ENCODE data around the gene CEP250.
"Not testable (repeated sequence)": the region's sequence is repeated elsewhere in the genome, so short reads cannot be mapped to it uniquely, and the experiment has no call there.

CEP250 gene

DNA sequence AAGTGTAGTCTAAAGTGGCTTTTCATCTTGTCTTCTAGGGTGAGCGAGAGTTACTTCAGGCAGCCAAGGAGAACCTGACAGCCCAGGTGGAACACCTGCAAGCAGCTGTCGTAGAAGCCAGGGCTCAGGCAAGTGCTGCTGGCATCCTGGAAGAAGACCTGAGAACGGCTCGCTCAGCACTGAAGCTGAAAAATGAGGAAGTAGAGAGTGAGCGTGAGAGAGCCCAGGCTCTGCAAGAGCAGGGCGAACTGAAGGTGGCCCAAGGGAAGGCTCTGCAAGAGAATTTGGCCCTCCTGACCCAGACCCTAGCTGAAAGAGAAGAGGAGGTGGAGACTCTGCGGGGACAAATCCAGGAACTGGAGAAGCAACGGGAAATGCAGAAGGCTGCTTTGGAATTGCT lies 47.0 kb downstream of the CEP250 start:
- DNase-seq = no peak

DNA sequence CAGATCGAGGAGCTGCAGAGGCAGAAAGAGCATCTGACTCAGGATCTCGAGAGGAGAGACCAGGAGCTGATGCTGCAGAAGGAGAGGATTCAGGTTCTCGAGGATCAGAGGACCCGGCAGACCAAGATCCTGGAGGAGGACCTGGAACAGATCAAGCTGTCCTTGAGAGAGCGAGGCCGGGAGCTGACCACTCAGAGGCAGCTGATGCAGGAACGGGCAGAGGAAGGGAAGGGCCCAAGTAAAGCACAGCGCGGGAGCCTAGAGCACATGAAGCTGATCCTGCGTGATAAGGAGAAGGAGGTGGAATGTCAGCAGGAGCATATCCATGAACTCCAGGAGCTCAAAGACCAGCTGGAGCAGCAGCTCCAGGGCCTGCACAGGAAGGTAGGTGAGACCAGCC lies 47.9 kb downstream of the CEP250 start:
- DNase-seq = no peak

DNA sequence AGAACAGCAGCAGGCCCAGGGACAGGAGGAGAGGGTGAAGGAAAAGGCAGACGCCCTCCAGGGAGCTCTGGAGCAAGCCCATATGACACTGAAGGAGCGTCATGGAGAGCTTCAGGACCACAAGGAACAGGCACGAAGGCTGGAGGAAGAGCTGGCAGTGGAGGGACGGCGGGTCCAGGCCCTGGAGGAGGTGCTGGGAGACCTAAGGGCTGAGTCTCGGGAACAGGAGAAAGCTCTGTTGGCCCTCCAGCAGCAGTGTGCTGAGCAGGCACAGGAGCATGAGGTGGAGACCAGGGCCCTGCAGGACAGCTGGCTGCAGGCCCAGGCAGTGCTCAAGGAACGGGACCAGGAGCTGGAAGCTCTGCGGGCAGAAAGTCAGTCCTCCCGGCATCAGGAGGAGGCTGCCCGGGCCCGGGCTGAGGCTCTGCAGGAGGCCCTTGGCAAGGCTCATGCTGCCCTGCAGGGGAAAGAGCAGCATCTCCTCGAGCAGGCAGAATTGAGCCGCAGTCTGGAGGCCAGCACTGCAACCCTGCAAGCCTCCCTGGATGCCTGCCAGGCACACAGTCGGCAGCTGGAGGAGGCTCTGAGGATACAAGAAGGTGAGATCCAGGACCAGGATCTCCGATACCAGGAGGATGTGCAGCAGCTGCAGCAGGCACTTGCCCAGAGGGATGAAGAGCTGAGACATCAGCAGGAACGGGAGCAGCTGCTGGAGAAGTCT lies 48.6 kb downstream of the CEP250 start:
- DNase-seq = no peak

DNA sequence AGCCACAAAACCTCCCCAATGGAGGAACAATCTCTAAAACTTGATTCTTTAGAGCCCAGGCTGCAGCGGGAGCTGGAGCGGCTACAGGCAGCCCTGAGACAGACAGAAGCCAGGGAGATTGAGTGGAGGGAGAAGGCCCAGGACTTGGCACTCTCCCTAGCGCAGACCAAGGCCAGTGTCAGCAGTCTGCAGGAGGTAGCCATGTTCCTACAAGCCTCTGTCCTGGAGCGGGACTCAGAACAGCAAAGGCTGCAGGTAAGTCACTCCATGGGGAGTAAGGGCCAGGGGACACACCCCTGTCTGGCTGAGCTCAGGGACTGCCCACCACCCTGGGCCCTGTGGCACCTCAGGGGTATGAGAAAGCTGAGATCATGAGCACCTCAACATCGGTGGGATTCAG lies 49.4 kb downstream of the CEP250 start:
- no peak for DNase-seq

DNA sequence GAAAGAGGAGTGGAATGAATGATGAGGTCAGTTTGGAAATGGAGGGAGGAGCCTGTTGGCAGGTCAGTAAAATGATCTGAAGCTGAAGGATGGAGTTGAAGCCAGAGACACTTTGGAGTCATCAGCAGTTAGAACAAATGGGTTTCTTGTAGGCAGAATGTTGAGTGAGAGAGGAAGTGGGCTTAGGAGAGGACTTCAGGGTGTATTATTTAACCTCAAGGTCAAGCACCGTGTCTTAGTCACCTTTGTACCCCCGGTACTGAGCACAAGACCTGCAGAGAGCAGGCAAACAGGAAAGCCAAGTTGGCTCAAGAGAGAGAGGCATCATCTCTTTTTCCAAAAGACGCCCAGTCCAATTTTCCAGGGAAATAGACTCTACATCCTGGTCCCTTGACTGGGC lies 50.8 kb downstream of the CEP250 start:
- DNase-seq = no peak

DNA sequence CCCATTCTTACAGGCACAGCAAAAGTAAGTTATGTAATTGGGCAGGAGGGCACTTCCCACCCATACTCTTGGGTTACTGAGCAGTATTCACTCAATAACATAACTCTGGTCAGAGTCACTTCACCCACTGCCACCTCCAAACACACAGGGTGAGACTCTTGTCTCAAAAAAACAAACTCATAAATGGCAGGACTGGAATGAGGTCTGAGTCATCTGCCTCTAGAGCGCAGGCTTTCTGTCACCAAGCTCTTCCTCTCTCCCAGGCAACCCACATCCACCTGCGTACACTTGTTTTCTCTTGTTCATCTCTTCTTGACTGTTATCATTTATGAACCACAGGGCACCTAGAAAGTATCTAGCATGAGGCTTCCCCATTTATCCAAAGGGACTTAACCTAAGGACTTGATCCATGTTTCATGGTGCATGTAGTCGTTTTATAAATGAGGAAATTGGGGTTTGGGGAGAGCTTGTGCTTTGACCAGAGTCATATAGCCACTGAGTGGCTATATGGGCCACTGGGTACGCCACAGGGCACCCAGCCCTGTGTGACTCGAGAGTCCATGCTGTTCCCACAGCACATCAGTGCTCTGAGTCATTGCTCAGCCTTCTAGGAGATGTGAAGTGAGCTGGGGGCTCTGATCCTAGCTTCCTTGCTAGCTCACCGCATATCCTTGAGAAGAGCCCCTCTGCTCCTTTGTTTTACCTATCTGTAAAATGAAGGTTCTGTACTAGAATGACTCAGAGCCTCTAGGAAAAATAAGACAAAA lies 51.7 kb downstream of the CEP250 start:
- no peak for DNase-seq

DNA sequence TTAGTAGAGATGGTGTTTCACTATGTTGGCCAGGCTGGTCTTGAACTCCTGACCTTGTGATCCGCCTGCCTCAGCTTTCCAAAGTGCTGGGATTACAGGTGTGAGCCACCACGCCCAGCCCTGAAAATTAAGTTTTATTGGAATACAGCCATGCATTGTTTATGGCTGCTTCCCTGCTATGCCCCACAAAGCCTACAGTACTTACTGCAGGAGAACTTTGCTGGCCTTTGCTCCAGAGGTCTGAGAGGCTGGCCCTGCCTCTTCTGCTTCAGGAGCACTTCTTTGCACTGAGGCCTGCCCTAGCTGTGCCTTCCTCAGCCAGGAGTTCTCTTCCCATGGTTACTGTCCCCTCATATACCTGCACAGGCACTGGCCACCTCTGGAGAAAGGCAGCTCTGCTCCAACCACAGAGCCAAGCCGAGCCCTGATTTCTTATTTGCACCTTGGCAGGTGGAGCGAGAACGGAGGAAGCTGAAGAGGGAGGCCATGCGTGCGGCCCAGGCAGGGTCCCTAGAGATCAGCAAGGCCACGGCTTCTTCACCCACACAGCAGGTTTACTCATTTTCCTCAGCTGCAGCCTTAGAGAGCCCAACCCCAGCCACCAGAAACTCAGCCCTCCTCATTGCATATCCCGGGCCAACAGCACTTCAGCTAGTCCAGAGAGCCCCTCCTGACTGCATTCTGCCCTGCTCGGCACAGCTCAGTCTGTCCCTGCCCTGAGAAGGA lies 53.3 kb downstream of the CEP250 start:
- DNase-seq = no peak

DNA sequence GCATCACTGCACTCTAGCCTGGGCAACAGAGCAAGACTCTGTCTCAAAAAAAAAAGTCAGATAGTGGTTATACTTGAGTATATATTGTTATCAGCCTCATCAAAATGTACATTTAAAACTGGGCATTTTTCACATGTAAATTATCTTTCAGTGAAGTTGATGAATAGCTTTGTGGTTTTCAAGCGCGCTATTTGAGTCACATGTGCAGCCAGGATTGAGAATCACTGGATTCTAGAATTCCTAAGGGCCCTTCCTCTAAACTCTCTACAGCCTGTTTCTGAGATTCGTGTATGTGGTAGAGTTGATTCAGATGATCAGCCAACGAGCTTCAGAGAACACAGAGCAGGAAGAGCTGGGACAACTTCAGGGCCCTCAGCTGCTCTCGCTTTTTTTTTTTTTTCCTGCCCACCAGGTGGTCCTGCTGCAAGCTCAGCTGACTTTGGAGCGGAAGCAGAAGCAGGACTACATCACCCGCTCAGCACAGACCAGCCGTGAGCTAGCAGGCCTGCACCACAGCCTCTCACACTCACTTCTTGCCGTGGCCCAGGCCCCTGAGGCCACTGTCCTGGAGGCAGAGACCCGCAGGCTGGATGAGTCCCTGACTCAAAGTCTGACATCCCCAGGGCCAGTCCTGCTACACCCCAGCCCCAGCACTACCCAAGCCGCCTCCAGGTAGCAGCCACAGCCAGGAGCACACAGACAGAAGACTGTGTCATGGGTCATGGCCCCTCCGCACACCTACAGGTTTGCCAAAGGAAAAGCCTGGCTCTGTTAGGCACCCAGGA lies 55.7 kb downstream of the CEP250 start:
- no peak for DNase-seq

DNA sequence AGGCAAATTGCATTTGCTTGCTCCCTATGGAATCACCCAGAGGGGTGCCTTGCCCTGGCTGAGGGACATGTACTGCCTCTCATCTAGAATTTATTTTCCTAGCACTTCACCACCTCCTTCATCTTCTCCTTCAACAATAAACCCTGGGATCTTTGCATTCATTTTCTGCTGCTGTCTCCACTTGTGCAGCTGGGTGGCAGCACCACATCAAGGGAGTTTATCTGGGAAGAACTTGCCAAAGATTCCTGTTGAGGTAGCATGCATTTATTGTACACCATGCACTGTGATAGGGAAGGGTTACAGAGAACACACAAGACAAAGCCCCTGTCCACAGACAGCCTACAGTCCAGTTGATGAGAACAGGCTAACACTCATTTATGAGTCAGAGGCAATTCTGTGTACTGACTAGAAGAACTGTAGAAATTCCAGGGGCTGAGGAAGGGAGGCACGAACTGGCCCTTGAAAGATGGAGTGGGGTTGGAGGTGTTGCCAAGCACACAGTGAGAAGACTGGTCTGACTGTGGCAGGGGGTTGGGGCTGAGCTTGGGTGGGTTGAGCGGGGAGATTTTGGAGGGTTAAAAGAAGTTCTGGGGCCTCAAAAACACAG lies 56.5 kb downstream of the CEP250 start:
- peak; percentile 52 to 81 for DNase-seq

DNA sequence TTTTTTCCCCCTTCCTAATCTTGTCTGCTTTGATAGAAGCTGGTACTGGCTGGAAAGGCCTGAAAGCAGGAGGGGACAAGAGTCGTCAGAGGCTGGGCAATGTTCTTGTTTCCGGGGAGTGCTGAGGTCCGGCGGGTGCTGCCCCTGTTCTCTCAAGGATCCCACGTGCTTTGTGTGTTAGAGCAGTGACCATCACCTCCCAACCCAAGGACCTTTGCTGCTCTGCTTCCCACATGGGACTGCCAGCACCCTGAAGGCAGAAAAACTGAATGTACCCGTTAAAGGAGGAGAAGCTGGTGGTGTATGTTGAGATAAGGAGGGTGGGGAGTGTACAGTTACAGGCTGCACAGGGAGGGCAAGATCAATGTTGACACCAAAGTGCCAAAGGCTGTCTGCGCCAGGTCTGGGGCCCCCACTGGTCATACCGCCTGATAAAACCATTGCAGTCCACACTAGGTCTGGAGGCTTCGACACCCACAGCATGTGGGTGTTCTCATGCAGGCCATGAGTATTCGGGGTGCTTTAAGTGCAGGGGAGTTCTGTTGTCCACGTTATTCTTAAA lies 59.1 kb downstream of the CEP250 start:
- no peak for DNase-seq

DNA sequence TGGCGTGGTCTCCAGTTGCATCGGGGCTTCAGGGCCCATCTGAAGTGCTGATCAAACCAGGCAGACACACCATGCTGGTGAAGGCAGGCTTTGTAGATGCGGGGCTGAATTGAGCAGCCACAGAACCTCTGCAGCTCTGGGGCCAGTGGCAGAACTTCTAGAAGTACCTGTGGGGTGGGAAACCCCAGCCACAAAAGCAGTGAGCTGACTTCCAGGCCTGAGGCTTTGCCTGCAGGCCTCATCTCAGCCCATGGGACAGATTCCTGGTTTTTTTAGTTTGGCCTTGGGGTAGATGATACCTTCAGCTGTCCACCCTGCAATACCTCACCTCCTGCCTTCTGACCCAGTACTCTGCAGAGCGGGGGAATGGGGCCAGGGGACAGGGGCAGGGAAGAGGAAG lies 59.9 kb downstream of the CEP250 start:
- no peak for DNase-seq

DNA sequence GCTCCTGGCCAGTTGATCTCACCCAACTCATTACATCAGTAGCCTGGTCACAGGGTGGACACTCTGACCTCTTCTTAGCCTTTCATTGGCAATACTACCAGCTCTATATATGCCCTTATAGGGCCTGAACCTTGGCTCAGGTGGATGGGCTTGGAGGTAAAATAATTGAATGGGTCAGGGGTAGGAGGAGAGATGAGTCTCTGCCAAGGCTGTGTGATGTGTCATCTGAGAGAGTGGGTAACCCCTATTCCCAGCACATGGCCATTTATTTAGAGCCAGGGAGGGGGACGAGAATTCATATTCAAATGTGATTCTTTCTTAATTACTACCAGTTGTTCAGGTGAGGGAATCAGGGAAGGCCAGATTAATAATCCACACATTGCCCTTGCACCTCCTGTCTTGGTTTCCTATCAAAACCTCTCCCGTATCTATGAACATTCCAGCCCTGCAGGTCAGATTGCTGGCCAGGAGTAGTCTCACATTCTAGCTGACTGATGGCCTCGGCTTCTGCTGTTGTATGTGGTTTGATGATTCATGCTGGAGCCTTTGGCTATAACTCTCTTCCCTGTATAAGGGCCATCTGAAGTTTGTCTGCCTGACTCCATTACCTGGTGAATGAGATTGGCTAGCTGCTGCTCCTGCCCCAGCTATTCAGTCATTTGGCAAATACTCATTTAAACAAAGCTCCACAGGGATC lies 60.7 kb downstream of the CEP250 start:
- DNase-seq = peak; percentile 61 to 86

DNA sequence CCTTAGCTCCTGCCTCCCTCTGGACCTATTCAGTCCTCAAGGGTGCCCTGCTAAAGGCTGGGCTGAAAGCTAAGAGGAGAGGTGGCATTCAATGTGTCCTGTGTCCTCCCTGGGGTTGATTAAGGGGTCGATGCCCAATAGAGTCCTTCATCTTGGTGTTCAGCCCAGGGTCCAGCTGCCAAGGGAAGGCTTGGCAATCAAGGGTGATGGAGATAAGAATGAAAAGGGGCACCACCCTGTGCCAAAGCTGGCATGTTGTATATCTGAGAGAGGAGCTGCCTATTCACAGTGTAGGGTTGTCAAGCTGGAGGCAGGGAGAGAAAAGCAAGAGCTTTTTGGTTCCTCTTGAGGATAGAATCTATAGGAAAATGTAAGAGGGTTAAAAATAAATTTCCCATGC lies 61.7 kb downstream of the CEP250 start:
- DNase-seq = no peak

DNA sequence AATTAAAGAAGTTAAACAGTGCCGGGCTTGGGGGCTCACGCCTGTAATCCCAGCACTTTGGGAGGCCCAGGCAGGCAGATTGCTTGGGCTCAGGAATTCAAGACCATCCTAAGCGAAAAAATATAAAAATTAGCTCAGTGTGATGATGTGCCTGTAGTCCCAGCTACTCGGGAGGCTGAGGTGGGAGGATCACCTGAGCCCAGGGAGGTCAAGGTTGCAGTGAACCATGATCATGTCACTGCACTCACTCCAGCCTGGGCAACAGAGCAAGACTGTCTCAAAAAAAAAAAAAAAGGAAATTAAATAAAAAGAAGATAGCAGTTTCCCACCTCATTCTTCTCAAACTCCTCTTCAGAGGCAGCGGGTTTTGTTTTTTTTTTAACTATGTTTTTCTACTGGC lies 62.4 kb downstream of the CEP250 start:
- DNase-seq = not testable (repeated sequence)

DNA sequence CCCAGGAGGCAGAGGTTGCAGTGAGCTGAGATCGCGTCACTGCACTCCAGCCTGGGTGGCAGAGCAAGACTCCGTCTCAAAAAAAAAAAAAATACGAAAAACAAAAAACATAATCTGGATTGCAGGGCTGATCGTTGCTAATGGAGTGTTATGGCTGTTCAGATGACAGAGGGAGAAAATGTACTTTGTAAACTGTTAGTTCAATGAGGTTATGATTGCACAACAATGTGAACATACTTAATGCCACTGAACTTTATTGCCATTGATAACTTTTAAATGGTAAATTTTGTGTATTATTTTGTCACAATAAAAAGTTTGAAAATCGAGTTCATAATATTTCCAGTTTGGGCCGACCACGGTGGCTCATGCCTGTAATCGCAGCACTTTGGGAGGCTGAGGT lies 63.6 kb downstream of the CEP250 start:
- no peak for DNase-seq

DNA sequence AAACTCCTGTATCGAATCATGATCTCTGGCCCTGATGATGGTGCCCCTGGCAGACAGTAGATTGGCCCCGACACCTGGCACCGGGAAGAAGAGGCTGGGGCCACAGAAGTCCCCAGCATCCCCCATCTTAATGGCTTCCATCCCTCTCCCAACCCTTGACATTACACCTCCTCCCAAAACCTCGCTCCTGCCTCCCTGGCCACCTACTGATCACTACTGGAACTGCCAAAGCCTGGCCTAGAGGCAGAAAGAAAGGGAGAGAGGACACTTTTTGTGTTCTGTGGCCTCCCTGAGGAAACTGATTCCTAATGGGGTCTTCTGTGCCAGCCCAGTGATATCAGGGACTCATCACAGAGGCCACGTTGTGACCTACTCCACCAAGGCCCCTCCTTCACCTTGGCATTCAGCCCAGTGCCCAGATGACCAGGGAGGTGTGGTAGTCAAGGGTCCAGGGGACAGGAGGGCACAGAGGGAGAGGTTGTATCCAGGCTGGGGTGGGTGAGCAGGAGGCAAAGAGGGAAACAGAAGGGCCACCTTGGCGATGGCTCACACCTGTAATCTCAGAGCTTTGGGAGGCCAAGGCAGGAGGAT lies 68.0 kb downstream of the CEP250 start:
- peak; percentile 42 to 60 for DNase-seq

DNA sequence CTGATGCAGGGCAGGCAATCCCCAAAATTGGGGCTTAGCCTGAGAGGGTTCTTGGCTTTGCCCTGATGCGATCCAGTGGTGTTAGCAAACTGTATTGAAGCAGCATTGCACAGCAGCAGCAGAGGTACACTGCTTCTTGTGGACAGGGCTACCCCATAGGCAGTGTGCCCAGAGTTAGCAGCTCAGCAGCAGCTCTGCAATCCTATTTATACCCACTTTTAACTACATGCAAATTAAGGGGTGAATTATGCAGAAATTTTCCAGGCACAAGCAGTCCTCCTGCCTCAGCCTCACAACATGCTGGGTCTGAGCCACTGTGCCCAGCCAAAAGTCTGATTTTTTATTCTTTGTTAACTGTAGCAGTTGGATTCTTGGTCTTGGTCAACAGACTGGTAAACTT lies 70.2 kb downstream of the CEP250 start:
- DNase-seq = no peak

DNA sequence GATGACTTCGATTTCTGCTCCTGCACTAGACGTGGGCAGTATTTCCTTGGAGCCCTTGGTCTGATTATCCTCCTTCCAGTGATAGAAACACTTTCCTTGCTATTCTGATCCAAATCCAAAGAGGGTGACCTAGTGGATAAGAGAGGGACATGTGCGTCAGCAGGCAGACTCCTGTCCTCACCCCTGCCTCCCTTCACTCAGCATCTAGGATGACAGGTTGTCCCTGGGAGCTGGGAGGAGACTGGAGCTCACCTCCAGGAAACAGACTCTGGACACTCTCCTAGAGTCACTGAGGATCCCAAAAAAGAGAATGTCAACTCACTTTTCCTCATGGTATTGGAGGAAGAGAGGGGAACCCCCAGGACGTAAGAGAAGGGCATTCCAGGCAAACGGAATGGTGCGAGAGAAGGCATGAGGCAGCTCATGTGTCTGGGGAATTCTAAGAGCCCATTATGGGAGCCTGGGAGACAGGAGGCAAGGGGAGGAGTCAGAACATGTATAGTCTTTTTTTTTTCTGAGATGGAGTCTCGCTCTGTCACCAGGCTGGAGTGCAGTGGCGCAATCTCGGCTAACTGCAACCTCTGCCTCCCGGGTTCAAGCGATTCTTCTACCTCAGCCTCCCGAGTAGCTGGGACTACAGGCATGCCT lies 71.8 kb downstream of the CEP250 start:
- DNase-seq = no peak

DNA sequence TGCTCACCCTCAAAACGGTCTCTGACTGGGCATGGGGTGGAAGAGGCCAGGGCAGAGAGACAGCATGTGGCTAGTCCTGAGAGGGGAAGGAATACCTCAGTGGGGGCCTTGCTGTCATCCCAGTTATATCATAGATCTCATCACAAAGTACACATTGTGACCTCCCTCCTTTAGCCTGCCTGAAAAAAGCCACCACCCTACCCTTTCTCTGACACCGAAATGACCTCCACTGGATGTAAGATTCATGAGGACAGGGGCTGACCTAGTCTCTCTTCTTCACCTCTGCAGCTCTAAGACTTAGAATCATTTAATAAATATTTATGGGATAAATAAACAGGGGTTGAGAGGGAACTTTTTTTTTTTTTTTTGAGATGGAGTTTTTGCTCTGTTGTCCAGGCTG lies 74.2 kb downstream of the CEP250 start, which contains the start of gene C20orf173:
C20orf173 (minus strand) TSS at position 101 of the 400 bp plus-strand sequence. CDS start 279 bp downstream, outside the sequence.
- DNase-seq = no peak

DNA sequence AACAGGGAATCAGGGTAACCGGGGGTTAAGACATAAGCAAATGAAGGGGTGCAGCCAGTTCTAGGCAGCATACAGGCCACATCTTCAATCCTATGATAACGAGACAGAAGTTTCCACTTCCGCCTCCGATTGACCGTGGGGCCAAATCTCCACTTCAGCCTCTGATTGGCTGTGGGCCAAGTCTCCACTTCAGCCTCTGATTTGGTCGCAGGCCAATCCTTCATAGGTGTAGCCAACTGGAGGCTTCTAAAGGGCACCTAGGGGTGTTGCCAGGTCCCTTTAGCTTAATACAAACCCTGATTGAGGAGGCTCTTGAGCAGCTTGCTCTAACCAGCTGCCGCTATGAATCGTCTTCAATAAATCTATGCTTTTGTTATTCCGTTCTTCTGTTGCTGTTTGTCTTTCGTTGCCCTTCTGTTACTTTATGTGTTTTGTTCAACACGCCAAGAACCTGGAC lies 84.4 kb downstream of the CEP250 start:
- no peak for DNase-seq

Measured in SW 1271 (cell line).